ENCODE data around the gene FBN2.

The FBN2 gene

GRCh38 chr5:128538000-128538249 is at the start of gene FBN2:
FBN2 (minus strand) TSS chr5:128538245; CDS start chr5:128537603, 642 bp downstream.
- ATAC-seq = no peak
- TF ChIP-seq TOX (CRISPR knock-in tag; IDR thresholded peaks at IDR 0.05; ENCODE audit: borderline replicate concordance) (no peak), ZFP3 (CRISPR knock-in tag; IDR thresholded peaks at IDR 0.05) (no peak), PPARA (CRISPR knock-in tag; IDR thresholded peaks at IDR 0.05; ENCODE audit: borderline replicate concordance) (no peak), ZC3H10 (CRISPR knock-in tag; IDR thresholded peaks at IDR 0.05) (no peak), ZNF8 (CRISPR knock-in tag; IDR thresholded peaks at IDR 0.05) (no peak), CSDC2 (CRISPR knock-in tag; IDR thresholded peaks at IDR 0.05) (no peak), ZNF70 (CRISPR knock-in tag; IDR thresholded peaks at IDR 0.05) (no peak), SNAI2 (CRISPR knock-in tag; IDR thresholded peaks at IDR 0.05) (no peak), CSRNP3 (CRISPR knock-in tag; IDR thresholded peaks at IDR 0.05) (no peak), ISL1 (CRISPR knock-in tag; IDR thresholded peaks at IDR 0.05) (no peak), RARB (CRISPR knock-in tag; IDR thresholded peaks at IDR 0.05) (no peak), BACH2 (CRISPR knock-in tag; IDR thresholded peaks at IDR 0.05; ENCODE audit: borderline replicate concordance) (no peak), PATZ1 (CRISPR knock-in tag; IDR thresholded peaks at IDR 0.05; ENCODE audit: borderline replicate concordance) (no peak), TCF4 (CRISPR knock-in tag; IDR thresholded peaks at IDR 0.05; ENCODE audit: borderline replicate concordance) (no peak), OSR1 (CRISPR knock-in tag; IDR thresholded peaks at IDR 0.05) (no peak)
- TF ChIP-seq, protein P1, sequence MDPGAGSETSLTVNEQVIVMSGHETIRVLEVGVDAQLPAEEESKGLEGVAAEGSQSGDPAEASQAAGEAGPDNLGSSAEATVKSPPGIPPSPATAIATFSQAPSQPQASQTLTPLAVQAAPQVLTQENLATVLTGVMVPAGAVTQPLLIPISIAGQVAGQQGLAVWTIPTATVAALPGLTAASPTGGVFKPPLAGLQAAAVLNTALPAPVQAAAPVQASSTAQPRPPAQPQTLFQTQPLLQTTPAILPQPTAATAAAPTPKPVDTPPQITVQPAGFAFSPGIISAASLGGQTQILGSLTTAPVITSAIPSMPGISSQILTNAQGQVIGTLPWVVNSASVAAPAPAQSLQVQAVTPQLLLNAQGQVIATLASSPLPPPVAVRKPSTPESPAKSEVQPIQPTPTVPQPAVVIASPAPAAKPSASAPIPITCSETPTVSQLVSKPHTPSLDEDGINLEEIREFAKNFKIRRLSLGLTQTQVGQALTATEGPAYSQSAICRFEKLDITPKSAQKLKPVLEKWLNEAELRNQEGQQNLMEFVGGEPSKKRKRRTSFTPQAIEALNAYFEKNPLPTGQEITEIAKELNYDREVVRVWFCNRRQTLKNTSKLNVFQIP (CRISPR knock-in tag; IDR thresholded peaks at IDR 0.05; ENCODE audit: borderline replicate concordance, low read depth) = no peak

GRCh38 chr5:128587275-128587674 is 49.2 kb upstream of the FBN2 start:
- no peak for ATAC-seq
- TF ChIP-seq ARNTL (CRISPR knock-in tag; IDR thresholded peaks at IDR 0.05; ENCODE audit: borderline replicate concordance, low read depth) (no peak), ZNF8 (CRISPR knock-in tag; IDR thresholded peaks at IDR 0.05) (no peak), ZC3H10 (CRISPR knock-in tag; IDR thresholded peaks at IDR 0.05) (no peak), RARB (CRISPR knock-in tag; IDR thresholded peaks at IDR 0.05) (no peak), SNAI2 (CRISPR knock-in tag; IDR thresholded peaks at IDR 0.05) (no peak)

DNA sequence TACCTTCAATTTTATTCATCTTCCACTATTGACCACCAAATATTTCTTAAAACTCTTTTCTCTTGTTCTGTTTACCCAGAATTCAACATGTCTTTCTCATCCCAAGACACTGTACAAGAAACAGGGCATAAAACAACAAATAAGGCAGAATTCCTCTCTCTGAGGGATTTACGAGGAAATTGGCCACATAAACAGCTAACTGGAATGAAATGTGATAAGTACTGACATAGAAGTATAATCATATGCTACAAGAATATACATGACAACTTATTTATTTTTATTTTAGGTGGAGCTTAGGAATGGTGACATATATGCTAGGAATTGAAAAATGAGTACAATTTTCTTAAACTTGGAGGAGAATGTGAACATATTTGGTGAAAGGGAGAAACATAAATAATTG is 48.8 kb upstream of the FBN2 start:
- no peak for TF ChIP-seq RARB (CRISPR knock-in tag; IDR thresholded peaks at IDR 0.05)
- TF ChIP-seq ZFP30 (CRISPR knock-in tag; IDR thresholded peaks at IDR 0.05) = no peak
- TF ChIP-seq CSRNP3 (CRISPR knock-in tag; IDR thresholded peaks at IDR 0.05) = no peak
- TF ChIP-seq ZNF70 (CRISPR knock-in tag; IDR thresholded peaks at IDR 0.05) = no peak
- no peak for TF ChIP-seq TSHZ2 (CRISPR knock-in tag; IDR thresholded peaks at IDR 0.05)
- TF ChIP-seq ZNF8 (CRISPR knock-in tag; IDR thresholded peaks at IDR 0.05) = no peak
- TF ChIP-seq TOX (CRISPR knock-in tag; IDR thresholded peaks at IDR 0.05; ENCODE audit: borderline replicate concordance) = no peak
- no peak for TF ChIP-seq SNAI2 (CRISPR knock-in tag; IDR thresholded peaks at IDR 0.05)
- no peak for TF ChIP-seq PPARA (CRISPR knock-in tag; IDR thresholded peaks at IDR 0.05; ENCODE audit: borderline replicate concordance)
- no peak for TF ChIP-seq ZFP3 (CRISPR knock-in tag; IDR thresholded peaks at IDR 0.05)
- no peak for TF ChIP-seq GLIS3 (CRISPR knock-in tag; IDR thresholded peaks at IDR 0.05)
- TF ChIP-seq, protein P1 (CRISPR knock-in tag; IDR thresholded peaks at IDR 0.05; ENCODE audit: borderline replicate concordance, low read depth) = no peak
- no peak for TF ChIP-seq OSR1 (CRISPR knock-in tag; IDR thresholded peaks at IDR 0.05)
- no peak for TF ChIP-seq TCF4 (CRISPR knock-in tag; IDR thresholded peaks at IDR 0.05; ENCODE audit: borderline replicate concordance)
- no peak for TF ChIP-seq PATZ1 (CRISPR knock-in tag; IDR thresholded peaks at IDR 0.05; ENCODE audit: borderline replicate concordance)
- TF ChIP-seq CREB5 (CRISPR knock-in tag; IDR thresholded peaks at IDR 0.05; ENCODE audit: low read depth) = no peak
- no peak for TF ChIP-seq ZC3H10 (CRISPR knock-in tag; IDR thresholded peaks at IDR 0.05)
- no peak for TF ChIP-seq ARNTL (CRISPR knock-in tag; IDR thresholded peaks at IDR 0.05; ENCODE audit: borderline replicate concordance, low read depth)
- no peak for TF ChIP-seq ZNF565 (CRISPR knock-in tag; conservative IDR thresholded peaks at IDR 0.05; ENCODE audit: low read depth)
- no peak for ATAC-seq

Data from SK-N-SH treated with all-trans-retinoic acid at 6 μM for 48 hours (cell line).